Neural progenitor cell (in vitro differentiated cells): ENCODE results near the gene TRAF7. TPM values are rescaled to one million over a fixed set of nuclear protein-coding genes. Genes with fewer than 3 reads are reported as not detected.
A peak's percentile ranks its signal among the peaks of the same experiment; 100 is the strongest.

Experiments
- DNase-seq: peaks from one replicate; pipeline ENCODE4 v3.0.0-alpha.2; 2016; ENCODE audit warnings: low spot score
- H2AFZ ChIP-seq: fragments of 200-600 bp; sonication (generic); replicated peaks from 2 replicates; pipeline ENCODE4 v1.6.1; 2016; ENCODE audit warnings: antibody characterized with exemption
- H3F3A ChIP-seq: fragments of 200-600 bp; sonication (generic); 2 replicates; pipeline ENCODE4 v1.6.1; 2016; ENCODE audit warnings: antibody characterized with exemption, low read depth
- H3K27ac ChIP-seq: fragments of 200-600 bp; sonication (generic); 2 replicates; pipeline ENCODE4 v1.5.1; 2016; ENCODE audit warnings: mild to moderate bottlenecking
- H3K27me3 ChIP-seq: fragments of 200-600 bp; sonication (generic); 2 replicates; pipeline ENCODE4 v1.6.1; 2016; ENCODE audit warnings: mild to moderate bottlenecking, moderate library complexity
- H3K36me3 ChIP-seq: fragments of 200-600 bp; sonication (generic); 2 replicates; pipeline ENCODE4 v1.5.1; 2016
- H3K4me1 ChIP-seq: fragments of 200-600 bp; sonication (generic); 2 replicates; pipeline ENCODE4 v1.6.1; 2016; ENCODE audit warnings: mixed run types
- H3K4me2 ChIP-seq: fragments of 200-600 bp; sonication (generic); 2 replicates; pipeline ENCODE4 v1.6.1; 2016
- H3K4me3 ChIP-seq: fragments of 200-600 bp; sonication (generic); 2 replicates; pipeline ENCODE4 v1.5.1; 2016
- H3K79me2 ChIP-seq: fragments of 200-600 bp; sonication (generic); 2 replicates; pipeline ENCODE4 v1.6.1; 2016; ENCODE audit warnings: low read depth
- H3K9ac ChIP-seq: fragments of 200-600 bp; sonication (generic); 2 replicates; pipeline ENCODE4 v1.6.1; 2016
- H3K9me3 ChIP-seq: fragments of 200-600 bp; sonication (generic); 2 replicates; pipeline ENCODE4 v1.5.1; 2016; ENCODE audit warnings: low read depth
- H4K20me1 ChIP-seq: fragments of 200-600 bp; sonication (generic); 2 replicates; pipeline ENCODE4 v1.6.1; 2016; ENCODE audit warnings: low read depth
- H3K27ac Mint-ChIP-seq: 3 replicates; pipeline ENCODE4 v1.8.0; 2021; ENCODE audit warnings: mixed read lengths
- H3K27me3 Mint-ChIP-seq: 2 replicates; pipeline ENCODE4 v1.8.0; 2022; ENCODE audit warnings: low read depth, mild to moderate bottlenecking, inconsistent platforms, moderate library complexity, mixed read lengths; ENCODE audit not compliant: insufficient read depth
- H3K36me3 Mint-ChIP-seq: 3 replicates; pipeline ENCODE4 v1.8.0; 2021; ENCODE audit warnings: mixed read lengths
- H3K4me1 Mint-ChIP-seq: 3 replicates; pipeline ENCODE4 v1.8.0; 2021; ENCODE audit warnings: mixed read lengths
- H3K4me3 Mint-ChIP-seq: 3 replicates; pipeline ENCODE4 v1.8.0; 2021; ENCODE audit warnings: mild to moderate bottlenecking, moderate library complexity, mixed read lengths
- H3K9me3 Mint-ChIP-seq: 3 replicates; pipeline ENCODE4 v1.8.0; 2020; ENCODE audit warnings: mixed read lengths
- CTCF ChIP-seq: fragments of 200-600 bp; sonication (generic); IDR thresholded peaks from 2 replicates; pipeline ENCODE4 v1.5.1; 2017; ENCODE audit warnings: antibody characterized with exemption, mild to moderate bottlenecking
- EZH2 ChIP-seq: fragments of 200-600 bp; sonication (generic); IDR thresholded peaks from 2 replicates; pipeline ENCODE4 v1.6.1; 2017; ENCODE audit warnings: antibody characterized with exemption, mild to moderate bottlenecking, moderate library complexity
- EZH2phosphoT487 ChIP-seq: fragments of 200-600 bp; sonication (generic); IDR thresholded peaks from 2 replicates; pipeline ENCODE4 v1.6.1; 2017; ENCODE audit warnings: antibody characterized with exemption
- total RNA-seq: library from RNA; depleted of rRNA; stranded (reverse); fragments of >200 nt; gene quantifications from 2 replicates; pipeline ENCODE4 v1.2.3, GENCODE V29; 2015; ENCODE audit warnings: low replicate concordance

TRAF7 gene
- total RNA-seq, 1 donor from 2014 or later = 24.1 TPM

- H3K4me3 Mint-ChIP-seq = peak overlapping the region; percentile 87
- TF ChIP-seq EZH2phosphoT487 = no peak
- peak; percentile 7 for TF ChIP-seq CTCF
- H2AFZ ChIP-seq = no peak overlapping the region
- H3K9me3 ChIP-seq = no peaks in the 10 kb centered on the region
- H3K36me3 ChIP-seq = no peaks in the 10 kb centered on the region
- peaks cover 47% of the 10 kb centered on the region for H3F3A ChIP-seq
- no peak overlapping the region for H3K27ac Mint-ChIP-seq
- peaks cover 19% of the 10 kb centered on the region for H3K4me1 Mint-ChIP-seq
- peaks cover 4% of the 10 kb centered on the region for H3K36me3 Mint-ChIP-seq
- H3K4me3 ChIP-seq = peak overlapping the region; percentile 99
- H3K4me2 ChIP-seq = peak overlapping the region; percentile 93
- peaks cover 32% of the 10 kb centered on the region for H3K79me2 ChIP-seq
- no peaks in the 10 kb centered on the region for H3K9me3 Mint-ChIP-seq
- peak overlapping the region; percentile 90 for H3K27ac ChIP-seq
- H3K9ac ChIP-seq = peak overlapping the region; percentile 92
- H3K27me3 ChIP-seq = no peaks in the 10 kb centered on the region
- H3K4me1 ChIP-seq = peaks cover 11% of the 10 kb centered on the region
- peaks cover 40% of the 10 kb centered on the region for H4K20me1 ChIP-seq
- DNase-seq = peak; percentile 51
- H3K27me3 Mint-ChIP-seq = peaks cover 6% of the 10 kb centered on the region
Measured at GRCh38 chr16:2213817-2214718, 58.5 kb downstream of the TRAF7 start.

- Mint-ChIP-seq H3K4me3 (peak within 1 kb of the TSS; percentile 91), H3K9me3 (no peaks in the 10 kb centered on the region), H3K27ac (peak within 1 kb of the TSS; percentile 94), H3K4me1 (peaks cover 19% of the 10 kb centered on the region), H3K36me3 (peaks cover 4% of the 10 kb centered on the region), H3K27me3 (peaks cover 6% of the 10 kb centered on the region)
- Histone ChIP-seq H3K9ac (peak within 1 kb of the TSS; percentile 92), H3K79me2 (peaks cover 32% of the 10 kb centered on the region), H3K4me2 (peak within 1 kb of the TSS; percentile 93), H2AFZ (no peak within 1 kb of the TSS), H3K9me3 (no peaks in the 10 kb centered on the region), H3K27me3 (no peaks in the 10 kb centered on the region), H3K4me3 (peak within 1 kb of the TSS; percentile 99), H3K4me1 (peaks cover 11% of the 10 kb centered on the region), H3F3A (peaks cover 47% of the 10 kb centered on the region), H3K36me3 (no peaks in the 10 kb centered on the region), H4K20me1 (peaks cover 37% of the 10 kb centered on the region), H3K27ac (peak within 1 kb of the TSS; percentile 95)
- DNase-seq = no peak
- no peak for TF ChIP-seq CTCF
- TF ChIP-seq EZH2phosphoT487 = no peak
- TF ChIP-seq EZH2 = no peak
Measured at GRCh38 chr16:2214719-2214968, 59.1 kb downstream of the TRAF7 start, which contains the start of gene PGP. PGP (minus strand) TSS chr16:2214840; CDS start chr16:2214777, 63 bp downstream.

GRCh38 chr16:2216330-2216729 is 60.7 kb downstream of the TRAF7 start:
- Histone ChIP-seq H4K20me1 (peaks cover 25% of the 10 kb centered on the region), H3K4me1 (peaks cover 11% of the 10 kb centered on the region), H3K9me3 (no peaks in the 10 kb centered on the region), H3K27ac (no peak overlapping the region), H2AFZ (no peak overlapping the region), H3K4me2 (peak overlapping the region; percentile 73), H3K4me3 (no peak overlapping the region), H3K36me3 (no peaks in the 10 kb centered on the region), H3F3A (peaks cover 41% of the 10 kb centered on the region), H3K9ac (no peak overlapping the region), H3K27me3 (no peaks in the 10 kb centered on the region), H3K79me2 (peaks cover 32% of the 10 kb centered on the region)
- Mint-ChIP-seq H3K36me3 (peaks cover 4% of the 10 kb centered on the region), H3K27me3 (peaks cover 8% of the 10 kb centered on the region), H3K4me1 (peaks cover 21% of the 10 kb centered on the region), H3K9me3 (no peaks in the 10 kb centered on the region), H3K27ac (no peak overlapping the region), H3K4me3 (peak overlapping the region; percentile 91)
- TF ChIP-seq CTCF (no peak), EZH2phosphoT487 (no peak), EZH2 (no peak)
- DNase-seq = no peak
